Measurements from ENCODE around the gene LRRC2.

- TF ChIP-seq POLR2A (IDR thresholded peaks at IDR 0.05) (no peak), CTCF (IDR thresholded peaks at IDR 0.05) (no peak), POLR2AphosphoS5 (IDR thresholded peaks at IDR 0.05) (no peak)
Measured at GRCh38 chr3:46544771-46545503, 21.2 kb downstream of the LRRC2 start.

Data from breast epithelium (tissue), 3 donors.